ENCODE results near the gene SERPIND1.

The SERPIND1 gene

DNA sequence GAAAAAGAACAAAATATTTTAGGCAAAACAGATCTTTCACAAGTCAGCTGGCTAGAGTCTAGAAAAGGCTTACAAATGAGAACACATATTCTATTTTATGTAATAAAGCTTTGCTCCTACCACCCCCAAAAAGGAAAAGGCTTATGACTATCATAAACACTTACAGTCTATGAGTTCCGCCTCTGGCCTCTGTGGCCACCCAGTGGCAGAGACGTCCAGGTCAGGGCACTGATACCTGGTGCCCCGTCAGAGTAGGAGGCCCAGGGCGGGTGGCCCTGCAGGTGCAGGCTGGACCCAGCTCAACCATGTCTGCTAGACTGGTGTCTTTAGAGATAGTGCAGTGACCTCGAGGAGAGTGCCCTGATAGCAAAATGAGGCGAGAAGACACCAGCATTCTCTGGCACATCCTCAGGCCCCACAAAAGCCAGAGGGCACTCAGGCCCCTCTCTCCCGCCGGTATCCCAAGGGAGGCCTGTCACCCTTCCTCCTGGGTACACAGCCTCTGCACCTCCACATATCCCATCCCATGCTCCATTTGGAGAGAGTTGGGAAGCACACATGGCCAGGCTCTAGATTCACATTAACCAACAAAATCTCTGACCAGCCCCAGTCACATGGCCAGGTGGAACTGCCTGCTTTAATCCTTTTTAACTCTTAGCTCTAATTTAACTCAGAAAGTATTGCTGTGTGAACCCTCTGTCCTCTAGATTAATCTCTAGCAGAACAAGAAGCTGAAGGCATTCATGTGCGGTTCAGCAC, 27.3 kb upstream of the SERPIND1 start:
- DNase-seq (ENCODE audit: low read depth), result no peak
- H3K4me3 ChIP-seq (ENCODE audit: low read depth, low read length), result no peak overlapping the region

DNA sequence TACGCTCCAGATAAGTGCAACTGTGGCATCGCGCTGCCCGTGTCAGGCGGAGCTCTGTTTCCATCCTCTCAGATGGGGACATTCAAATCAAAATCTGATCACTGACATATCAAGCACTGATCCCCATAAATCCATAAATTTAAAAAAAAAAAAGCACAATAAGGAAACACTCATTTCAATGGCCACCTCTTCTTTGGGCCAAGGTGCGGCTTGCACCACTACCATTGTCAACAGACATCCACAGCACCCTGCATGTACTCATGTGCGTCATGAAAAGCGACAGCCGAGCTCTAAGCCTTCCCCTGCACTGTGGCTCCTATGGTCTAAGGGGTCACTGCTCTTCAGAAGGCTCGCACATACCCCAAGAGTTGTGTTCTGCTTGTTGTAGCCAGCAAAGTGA, 26.7 kb upstream of the SERPIND1 start:
- no peak for DNase-seq (ENCODE audit: low read depth)
- no peak overlapping the region for H3K4me3 ChIP-seq (ENCODE audit: low read depth, low read length)

DNA sequence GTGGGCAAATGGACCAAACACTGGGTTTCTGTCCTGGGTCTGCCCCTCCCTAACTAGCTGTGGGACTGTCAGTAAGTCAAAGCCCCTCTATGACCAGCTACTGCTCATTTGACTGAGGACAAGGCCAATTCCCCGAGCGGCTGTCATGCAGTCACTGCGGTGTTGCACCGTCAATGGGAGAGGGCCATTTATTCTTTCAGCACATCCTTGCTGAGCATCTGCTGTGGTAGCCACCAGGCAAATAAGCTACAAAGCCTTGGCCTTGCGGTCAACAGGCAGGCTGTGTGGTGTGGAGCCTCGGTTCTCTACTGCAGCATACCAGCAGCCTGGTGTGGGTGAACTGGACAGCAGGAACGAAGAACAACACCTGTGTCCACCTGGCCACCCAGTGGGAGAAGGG, 25.8 kb upstream of the SERPIND1 start:
- no peak for DNase-seq (ENCODE audit: low read depth)
- H3K4me3 ChIP-seq (ENCODE audit: low read depth, low read length), result no peak overlapping the region

DNA sequence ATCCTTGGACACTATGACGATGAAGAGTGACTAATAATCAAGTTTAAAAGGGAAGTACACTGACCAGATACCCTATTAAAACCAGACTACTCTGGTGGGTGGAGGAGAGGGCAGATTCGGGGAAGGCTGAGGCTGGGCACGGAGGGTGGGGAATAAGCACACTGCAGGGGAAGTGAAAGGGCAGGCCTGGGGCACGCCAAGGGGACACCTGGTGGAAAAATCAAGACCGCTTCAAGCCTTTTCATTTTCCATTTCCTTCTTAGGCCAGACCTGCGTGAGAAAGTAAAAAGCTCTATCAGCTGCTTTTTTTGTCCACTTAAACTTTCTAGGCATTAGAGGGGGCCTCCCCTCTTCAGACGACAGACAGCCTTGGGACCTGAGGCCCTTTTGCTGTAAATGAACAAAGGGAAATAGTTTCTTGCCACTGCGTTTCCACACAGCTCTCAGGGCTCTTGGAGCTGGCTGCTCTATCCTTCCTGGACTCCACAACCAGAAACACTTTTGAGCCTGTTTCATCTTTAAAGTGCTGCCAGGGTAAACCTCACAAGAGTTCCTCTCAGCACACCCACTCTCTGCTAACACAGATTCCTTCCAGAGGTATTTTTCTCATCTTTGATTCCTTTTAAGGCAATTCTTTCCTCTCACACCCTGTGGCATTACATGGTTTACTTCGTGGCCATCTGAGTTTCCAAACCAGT, 25.0 kb upstream of the SERPIND1 start:
- DNase-seq (ENCODE audit: low read depth), result no peak
- H3K4me3 ChIP-seq (ENCODE audit: low read depth, low read length), result no peak overlapping the region

DNA sequence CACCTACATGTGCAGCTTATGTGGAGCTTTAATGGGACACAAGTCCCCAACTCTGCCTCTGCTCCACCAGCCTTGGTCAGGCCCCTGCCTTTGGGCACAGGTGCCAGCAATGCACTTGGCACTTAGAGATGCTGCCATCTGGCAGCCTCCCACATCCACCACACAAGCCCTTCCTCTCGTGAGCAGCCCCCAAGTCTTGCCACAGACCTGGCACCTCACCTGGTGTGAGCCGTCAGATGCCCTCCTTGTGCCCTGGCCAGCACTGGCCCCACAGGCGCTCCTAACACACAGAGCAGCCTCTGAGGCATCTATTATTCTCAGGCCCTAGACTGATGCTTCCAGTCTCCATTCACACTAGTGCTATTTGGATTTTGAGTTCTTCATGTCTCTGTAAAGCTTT, 24.5 kb upstream of the SERPIND1 start:
- DNase-seq (ENCODE audit: low read depth), result no peak

DNA sequence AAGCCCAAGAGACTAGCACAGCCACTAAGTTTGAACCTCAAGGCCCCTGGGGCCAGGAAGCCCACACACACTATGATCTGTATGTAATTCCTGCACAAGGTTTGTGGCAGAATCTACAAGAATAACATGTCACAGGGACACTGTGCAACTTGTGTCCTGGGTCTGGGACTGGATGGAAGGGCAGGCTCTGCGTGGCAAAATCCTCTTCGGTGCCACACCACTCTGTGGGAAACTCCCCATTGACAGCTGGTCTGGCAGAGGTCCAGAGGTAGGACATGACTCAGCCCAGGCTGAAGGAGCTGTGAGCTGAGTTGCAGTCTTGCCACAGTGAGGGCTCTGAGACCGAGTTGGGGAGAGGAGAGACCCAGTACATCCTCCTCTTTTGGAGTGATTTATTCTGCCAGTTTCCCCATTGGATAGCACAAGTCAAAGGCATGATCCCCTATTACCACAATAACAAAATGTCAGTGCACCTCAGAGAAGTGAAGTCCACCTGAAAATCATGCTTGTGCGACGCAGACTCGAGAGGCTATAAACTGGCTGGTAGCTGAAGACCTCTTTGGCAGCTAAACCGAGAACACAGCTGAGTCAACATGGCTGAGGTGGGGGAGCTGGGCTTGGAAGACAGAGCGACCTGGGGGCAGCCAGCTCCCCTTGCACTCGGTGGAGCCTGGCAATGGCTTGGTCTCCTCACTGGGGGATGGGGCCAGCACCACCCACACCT, 23.3 kb upstream of the SERPIND1 start:
- H3K4me3 ChIP-seq (ENCODE audit: low read depth, low read length), result no peak overlapping the region
- peak; percentile 58 for DNase-seq (ENCODE audit: low read depth)

More for the DNA sequence above, 24.5 kb upstream of the SERPIND1 start:
- no peak overlapping the region for H3K4me3 ChIP-seq (ENCODE audit: low read depth, low read length)

DNA sequence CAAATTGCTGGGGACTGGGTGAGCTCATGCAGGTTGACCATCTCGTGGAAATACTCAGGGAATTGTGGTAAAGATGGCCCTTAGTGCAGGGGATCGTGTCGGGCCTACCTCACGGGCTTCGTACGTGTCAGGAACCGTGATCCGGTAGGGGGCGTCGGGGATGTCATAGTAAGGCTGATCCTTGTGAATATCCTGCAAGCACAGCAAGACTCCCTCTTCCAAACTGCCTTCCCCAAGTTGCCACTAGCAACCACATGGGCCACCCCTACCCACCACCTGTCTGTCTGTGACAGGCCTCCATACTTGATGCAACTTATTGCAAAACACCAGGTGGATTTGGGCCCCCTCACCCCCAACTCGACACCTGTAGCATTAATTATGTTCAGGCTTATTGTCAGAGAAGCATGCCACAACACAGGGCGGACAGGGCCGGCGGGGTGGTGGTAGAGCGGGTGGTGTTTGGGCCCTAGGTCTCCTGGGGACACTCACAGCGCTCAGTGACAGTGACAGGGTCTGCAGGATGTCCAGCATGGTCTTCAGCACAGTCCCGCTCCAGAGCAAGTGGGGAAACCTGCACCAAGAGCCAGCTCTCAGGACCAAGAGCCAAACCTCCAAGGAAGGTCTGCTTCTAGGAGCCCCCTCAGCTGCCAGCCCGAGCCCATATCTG, 22.6 kb upstream of the SERPIND1 start:
- no peak for DNase-seq (ENCODE audit: low read depth)
- H3K4me3 ChIP-seq (ENCODE audit: low read depth, low read length), result no peak overlapping the region

DNA sequence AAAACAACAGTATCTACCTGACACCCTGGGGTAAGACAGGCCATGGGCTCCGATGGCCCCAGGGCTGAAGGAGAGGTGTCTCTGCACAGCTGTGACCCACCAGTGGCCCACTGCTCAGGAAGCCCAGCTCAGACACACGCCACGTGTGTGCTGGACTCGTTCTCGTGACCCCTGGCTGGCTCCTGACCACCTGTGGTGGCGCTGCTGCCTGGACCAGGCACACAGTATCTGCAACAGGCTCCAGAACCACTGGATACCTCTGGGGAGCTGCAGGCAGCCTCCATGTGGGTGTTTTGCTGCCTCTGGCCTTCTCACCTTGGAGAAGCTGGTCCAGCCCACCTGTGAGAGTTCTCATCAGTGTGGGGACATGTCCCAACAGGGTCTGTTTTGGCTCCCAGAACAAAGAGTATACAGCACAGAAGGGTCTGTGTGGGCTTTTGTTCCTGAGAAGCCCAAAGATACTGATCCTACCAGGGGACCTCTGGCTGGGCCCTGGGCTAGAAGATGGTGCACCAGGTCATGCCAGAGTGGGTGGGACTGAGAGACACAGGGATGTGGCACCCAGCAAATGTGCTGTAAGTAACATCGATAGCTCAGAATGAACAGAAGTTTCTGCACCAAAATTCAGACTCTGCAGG, 21.7 kb upstream of the SERPIND1 start:
- no peak overlapping the region for H3K4me3 ChIP-seq (ENCODE audit: low read depth, low read length)
- no peak for DNase-seq (ENCODE audit: low read depth)

DNA sequence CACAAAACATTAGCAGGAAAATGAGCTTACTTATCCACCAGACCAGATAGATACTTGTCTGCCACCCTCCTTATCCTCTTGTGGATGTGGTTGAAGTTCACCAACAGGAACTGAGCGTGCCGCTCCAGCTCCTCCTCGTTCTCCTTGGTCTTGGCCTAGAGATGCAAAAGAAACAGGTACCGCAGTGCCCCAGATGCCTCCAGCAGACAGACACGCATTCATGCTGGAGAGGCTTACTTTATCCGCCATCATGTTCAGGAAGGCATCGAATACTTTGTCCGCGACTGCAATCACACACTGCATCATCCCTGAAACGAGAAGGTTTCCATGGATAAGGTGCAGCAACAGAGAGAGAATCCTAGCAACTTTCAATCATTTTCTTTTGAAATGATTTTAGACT, 21.0 kb upstream of the SERPIND1 start:
- H3K4me3 ChIP-seq (ENCODE audit: low read depth, low read length), result no peak overlapping the region
- DNase-seq (ENCODE audit: low read depth), result no peak

DNA sequence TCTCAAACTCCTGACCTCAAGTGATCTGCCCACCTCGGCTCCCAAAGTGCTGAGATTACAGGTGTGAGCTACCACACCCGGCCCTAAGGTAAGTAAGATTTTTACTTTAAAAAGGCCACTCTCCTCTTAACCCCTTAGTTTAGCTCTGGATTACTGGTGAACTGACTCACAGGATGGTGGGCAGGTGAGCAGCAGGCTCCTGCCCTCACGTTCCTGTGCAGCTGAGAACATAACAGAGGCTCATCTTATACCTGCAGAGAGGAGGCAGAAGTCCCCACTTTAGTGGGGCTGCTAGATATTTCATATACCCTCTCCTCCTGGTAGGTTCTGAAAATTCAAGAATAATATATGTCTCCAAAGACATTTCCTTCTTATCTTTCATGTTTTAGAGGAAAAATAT, 17.1 kb upstream of the SERPIND1 start:
- no peak for DNase-seq (ENCODE audit: low read depth)
- no peak overlapping the region for H3K4me3 ChIP-seq (ENCODE audit: low read depth, low read length)

DNA sequence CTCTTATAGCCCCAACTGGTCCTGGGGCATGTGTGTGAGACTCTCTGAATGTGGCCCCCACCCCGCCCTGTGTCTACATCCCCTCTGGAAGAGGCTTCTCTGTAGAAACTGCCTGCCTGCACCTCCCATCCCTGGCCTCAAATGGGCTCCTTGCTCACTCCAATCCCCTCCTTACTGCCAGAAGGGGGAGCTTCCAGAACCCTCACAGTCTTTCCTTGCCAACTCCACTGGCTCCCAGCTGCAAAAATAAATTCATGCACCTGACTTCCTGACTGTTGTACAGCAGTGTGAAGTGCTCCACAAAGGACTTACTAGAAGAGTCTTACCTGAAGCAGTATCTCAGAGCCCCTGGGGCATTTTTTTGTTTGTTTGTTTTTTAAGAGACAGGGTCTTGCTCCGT, 15.2 kb upstream of the SERPIND1 start:
- H3K4me3 ChIP-seq (ENCODE audit: low read depth, low read length), result no peak overlapping the region
- no peak for DNase-seq (ENCODE audit: low read depth)

DNA sequence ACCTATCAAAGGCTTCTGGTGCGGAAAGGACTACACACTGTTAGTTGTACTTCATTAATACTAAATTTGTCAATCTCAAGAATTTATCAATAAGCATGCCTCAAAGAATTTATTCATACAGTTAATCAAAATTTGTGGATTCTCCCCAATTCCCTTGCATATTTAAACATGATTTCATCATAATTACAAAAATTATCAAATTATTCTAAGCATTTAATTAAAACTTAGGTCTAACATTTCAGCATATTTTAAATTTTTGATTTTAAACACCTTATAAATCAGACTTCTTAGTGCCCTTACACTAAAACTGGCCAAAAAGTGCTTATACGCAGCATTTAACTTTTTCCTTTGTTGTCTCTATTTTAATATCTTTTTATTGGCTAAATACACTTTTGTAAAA, 13.8 kb upstream of the SERPIND1 start:
- DNase-seq (ENCODE audit: low read depth), result no peak
- no peak overlapping the region for H3K4me3 ChIP-seq (ENCODE audit: low read depth, low read length)

DNA sequence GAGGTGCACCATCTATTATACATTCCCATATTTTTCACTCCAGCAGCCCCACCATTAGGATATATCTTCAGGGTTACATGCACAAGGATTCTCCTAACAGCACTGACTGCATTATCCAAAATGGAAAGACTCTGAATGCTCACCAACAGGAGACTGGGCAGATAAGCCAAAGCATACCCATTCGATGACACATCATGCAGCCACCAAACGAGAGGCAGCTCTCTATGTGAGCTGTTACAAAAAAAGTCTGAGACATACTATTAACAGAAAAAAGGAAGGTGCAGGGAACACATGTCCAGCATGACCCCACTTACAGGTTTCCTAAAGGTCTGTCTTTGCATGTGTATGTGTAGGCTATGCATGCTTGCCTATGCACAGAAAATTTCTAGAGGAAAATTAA, 12.4 kb upstream of the SERPIND1 start:
- DNase-seq (ENCODE audit: low read depth), result no peak
- no peak overlapping the region for H3K4me3 ChIP-seq (ENCODE audit: low read depth, low read length)

DNA sequence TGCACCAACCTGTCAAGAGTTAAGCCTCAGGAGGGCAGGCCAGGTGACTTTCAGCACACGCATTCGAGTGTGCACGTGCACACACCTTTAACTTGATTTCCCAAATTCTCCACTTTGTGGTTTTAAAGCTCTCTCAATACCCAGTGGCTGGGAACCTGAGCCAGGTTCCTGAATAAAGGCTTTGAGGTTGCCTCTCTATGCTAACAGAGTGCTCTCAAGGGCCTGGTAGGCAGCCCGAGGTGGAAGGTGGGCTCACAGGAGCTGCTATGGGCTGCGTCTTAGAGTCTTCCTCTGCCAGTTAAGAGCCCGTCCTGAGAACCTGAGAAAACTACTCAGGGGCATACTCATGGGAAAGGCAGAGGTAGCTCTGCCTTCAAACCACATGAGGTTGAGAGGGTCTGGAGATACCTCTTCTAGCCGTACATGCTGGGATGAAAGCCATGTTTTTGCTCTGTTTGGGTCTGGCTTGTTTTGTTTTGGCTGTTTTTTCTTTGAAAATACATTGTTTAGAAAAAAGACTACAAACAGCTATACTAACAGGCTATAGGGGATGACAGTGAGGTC, 11.6 kb upstream of the SERPIND1 start:
- no peak overlapping the region for H3K4me3 ChIP-seq (ENCODE audit: low read depth, low read length)
- DNase-seq (ENCODE audit: low read depth), result no peak

DNA sequence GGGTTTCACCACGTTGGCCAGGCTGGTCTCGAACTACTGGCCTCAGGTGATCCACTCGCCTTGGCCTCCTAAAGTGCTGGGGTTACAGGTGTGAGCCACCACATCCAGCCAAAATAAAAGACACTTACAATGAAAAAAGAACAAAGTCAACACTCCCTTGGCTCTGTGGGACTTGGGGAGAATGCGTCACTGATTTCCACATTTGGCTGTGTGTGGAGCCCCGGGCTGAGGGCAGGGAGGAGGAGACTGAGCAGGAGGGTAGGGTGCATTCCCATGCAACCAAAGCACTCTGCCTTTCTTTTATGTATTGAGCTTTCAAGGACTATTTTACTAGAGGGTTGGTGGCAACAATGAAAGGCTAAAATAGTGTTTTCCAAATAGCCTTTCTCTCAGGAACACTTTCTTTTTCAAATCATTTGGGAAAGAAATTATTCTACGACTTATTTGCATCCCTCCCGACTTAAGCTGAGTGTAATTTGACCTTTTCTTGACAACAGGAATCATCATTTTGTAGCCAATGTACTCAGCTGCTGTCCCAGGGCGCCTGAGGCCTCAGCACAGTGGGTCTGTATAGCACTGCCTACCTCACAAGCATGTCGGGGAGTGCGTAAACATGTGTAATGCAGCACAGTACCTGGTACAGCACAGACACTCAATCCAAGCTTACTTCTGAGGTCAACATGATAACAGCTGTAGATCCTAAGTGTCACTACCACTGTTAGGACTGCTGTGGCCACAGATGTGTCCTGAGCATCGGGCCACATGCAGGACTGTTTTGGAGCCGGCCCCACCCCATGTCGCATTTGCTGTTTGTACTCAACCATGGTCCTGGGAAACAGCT, 10.1 kb upstream of the SERPIND1 start:
- DNase-seq (ENCODE audit: low read depth), result peak; percentile 30
- H3K4me3 ChIP-seq (ENCODE audit: low read depth, low read length), result no peak overlapping the region

DNA sequence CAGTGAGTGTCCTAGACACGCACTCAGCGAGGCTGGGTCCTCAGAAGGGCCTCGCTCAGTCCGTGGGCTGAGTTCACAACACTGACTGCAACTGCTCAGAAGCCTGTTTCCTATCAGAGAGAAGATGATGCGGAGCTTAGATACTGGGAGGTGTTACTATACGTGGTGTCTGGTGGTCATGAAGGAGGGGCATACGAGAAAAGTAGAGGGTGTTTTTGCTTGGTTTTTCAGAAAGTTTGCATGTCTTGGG, 9.5 kb upstream of the SERPIND1 start:
- no peak overlapping the region for H3K4me3 ChIP-seq (ENCODE audit: low read depth, low read length)
- no peak for DNase-seq (ENCODE audit: low read depth)

DNA sequence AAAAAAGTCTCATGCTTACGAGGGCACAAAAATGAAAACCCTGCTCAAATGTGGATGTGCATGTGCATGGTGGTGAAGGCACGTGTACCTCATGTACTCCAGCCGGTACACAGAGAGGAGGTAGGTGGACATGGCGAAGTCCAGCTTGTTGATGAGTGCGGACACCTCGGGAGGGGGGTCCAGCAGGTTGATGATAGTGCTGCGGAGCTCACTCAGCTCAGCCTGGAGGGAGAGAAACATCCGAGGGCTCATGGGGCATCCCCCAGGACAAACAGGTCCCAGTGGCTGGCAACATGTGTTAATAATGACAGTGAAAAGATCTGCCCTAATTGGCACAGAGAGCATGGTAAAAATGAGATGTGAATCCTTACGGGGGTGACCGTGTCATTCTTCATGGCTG, 9.2 kb upstream of the SERPIND1 start:
- DNase-seq (ENCODE audit: low read depth), result no peak
- no peak overlapping the region for H3K4me3 ChIP-seq (ENCODE audit: low read depth, low read length)

DNA sequence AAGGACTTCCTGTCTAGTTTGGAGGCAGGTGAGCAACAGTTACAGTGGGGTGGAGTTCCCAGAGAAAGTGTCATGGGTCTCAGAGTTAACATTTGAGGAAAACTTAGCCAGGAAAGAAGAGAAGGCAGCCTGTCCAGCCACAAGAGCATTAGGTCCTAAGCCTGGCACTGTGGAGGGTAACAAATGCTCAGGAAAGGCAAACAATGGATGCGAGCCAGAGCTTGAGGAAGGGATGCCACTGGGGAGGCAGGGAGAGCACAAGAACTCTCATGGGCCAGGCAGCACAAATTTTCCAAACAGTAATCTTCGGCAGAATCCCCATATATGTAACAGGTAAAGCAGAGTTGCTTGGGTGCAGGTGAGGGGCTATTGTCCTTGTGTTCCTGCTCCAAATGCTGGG, 8.0 kb upstream of the SERPIND1 start:
- H3K4me3 ChIP-seq (ENCODE audit: low read depth, low read length), result no peak overlapping the region
- DNase-seq (ENCODE audit: low read depth), result no peak

DNA sequence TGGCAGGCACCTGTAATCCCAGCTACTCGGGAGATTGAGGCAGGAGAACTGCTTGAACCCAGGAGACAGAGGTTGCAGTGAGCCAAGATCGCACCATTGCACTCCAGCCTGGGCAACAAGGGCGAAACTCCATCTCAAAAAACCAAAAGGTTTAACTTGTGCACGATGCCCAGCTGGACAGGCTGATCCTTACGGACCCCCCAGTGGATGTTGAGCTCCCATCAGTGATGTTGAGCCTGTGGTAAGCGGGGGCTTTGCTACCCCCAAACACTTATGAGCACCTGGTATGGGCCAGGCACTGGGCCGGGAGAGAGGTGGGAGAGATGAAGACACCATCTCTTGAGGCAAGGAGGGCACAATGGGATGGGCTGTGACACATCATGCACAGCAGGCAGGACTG, 7.4 kb upstream of the SERPIND1 start:
- no peak for DNase-seq (ENCODE audit: low read depth)
- H3K4me3 ChIP-seq (ENCODE audit: low read depth, low read length), result no peak overlapping the region

All from skeletal muscle cell (primary cell).